T-helper 1 cell treated with Interleukin-12 subunit alpha and Interleukin-12 subunit beta and Interleukin-4 antibody, amounts not matched to agents 30 ng/mL and 1 ng/mL, for 36 hours (primary cell): ENCODE measurements around the gene GFI1. TPM values are rescaled to one million over a fixed set of nuclear protein-coding genes. Genes with fewer than 3 reads are reported as not detected.
"Not testable (repeated sequence)": the region's sequence is repeated elsewhere in the genome, so short reads cannot be mapped to it uniquely, and the experiment has no call there.

Experiments
- intact Hi-C: fragments of 100-400 bp; cut with micrococcal nuclease; formaldehyde crosslinking; loops from one replicate; pipeline ENCODE4 v1.15.1; 2024
- total RNA-seq: library from RNA; stranded (reverse); gene quantifications from 2 replicates; pipeline ENCODE4 v1.2.3, GENCODE V29; 2022

Gene GFI1
- total RNA-seq, result 92.4 and 94.5 TPM in 2 replicates

DNA sequence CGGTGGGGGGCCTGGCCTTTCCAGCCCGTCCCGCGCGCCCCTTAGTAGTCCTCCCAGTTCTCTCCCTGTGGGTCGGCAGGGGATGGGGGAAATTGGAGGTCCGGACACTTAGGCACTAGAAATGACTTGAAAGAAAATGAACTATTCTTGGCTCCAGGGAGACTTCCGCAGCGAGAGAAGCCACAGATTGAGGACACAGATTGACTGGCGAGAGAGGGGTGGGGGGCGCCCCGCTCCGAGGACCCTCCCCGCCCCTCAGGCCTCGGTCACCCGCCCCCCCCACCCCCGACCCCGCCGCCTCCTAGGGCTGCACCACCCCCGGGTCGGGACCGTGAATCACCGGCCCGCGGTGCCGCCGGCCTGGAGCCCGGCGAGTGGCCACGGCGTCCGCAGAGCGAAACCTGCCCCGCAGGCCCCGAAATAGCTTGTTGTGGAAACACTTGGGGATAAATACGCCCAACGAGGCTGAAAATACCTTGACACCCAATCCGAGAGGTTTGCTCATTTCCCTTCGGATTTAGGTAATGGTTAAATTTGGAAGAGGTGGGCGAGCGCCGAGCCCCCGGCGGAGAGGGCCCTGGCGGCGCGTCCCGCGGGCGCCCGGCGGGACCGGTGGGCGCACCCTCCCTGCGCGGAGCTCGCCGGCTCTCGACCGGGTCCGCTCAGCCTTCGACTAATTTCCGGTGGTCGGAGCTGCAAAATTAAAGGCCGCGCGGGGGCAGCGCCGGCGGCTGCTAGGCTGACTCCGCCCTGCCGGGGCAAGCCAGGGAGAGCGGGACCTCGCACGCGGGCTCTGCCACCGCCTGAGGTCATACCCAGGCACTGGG, at the start of gene GFI1:
Gene GFI1, minus strand, starts transcription at position 675 of the 827 bp plus-strand sequence. CDS start 3,438 bp downstream, outside the sequence.
- intact Hi-C loops, result loop anchor here (1.0 to 10.0 kb wide), 12 partner anchors 51 to 1358 kb away; partner anchors contain the start of genes CCDC18, CDC7, DR1 and EVI5

DNA sequence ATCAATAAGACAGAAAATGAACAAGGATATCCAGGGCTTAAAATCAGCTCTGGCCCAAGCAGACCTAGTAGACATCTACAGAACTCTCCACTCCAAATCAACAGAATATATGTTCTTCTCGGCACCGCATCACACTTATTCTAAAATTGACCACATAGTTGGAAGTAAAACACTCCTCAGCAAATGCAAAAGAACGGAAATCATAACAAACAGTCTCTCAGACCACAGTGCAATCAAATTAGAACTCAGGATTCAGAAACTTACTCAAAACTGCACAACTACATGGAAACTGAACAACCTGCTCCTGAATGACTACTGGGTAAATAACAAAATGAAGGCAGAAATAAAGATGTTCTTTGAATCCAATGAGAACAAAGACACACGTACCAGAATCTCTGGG, 45.6 kb upstream of the GFI1 start:
- intact Hi-C loops, result not testable (repeated sequence)

DNA sequence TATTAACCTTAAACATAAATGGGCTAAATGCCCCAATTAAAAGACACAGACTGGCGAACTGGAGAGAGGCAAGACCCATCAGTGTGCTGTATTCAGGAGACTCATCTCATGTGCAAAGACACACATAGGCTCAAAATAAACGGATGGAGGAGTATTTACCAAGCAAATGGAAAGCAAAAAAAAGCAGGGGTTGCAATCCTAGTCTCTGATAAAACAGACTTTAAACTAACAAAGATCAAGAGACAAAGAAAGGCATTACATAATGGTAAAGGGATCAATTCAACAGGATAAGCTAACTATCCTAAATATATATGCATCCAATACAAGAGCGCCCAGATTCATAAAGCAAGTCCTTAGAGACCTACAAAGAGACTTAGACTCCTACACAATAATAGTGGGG, 45.2 kb upstream of the GFI1 start:
- intact Hi-C loops, result not testable (repeated sequence)

DNA sequence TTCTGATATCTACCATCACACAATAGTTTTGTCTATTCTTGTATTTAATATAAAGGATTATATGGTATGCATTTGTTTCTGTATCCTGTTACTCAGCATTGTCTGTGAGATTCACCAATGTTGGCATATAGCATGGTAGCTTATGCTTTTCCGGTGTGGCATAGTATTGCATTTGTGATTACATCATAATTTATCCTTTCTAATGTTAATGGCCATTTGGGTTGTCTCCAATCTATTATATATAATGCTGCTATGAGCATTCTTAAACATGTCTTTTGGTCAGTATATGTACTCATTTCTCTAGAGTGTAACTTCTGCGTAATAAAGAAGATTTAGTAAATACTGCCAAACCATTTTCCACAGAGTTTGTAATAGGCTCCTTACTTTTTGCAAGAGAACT, 40.9 kb upstream of the GFI1 start:
- intact Hi-C loops, result no loop called here

DNA sequence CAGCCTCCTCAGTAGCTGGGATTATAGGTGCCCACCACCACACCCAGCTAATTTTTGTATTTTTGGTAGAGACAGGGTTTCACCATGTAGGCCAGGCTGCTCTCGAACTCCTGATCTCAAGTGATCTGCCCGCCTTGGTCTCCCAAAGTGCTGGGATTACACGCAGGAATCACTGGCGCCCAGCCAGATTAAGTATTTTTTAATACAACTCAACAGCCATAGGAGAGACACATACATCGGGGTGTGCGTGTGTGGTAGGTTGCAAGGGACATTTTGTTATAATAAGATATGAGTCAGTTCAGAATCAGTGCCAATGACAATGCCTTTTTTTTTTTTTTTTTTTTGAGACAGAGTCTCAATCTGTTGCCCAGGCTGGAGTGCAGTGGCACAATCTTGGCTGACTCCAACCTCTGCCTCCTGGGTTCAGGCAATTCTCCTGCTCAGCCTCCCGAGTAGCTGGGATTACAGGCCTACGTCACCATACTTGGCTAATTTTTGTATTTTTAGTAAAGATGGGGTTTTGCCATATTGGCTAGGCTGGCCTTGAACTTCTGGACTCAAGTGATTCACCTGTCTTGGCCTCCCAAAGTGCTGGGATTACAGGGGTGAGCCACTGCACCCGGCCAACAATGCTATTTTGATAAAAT, 38.3 kb upstream of the GFI1 start:
- intact Hi-C loops, result not testable (repeated sequence)

DNA sequence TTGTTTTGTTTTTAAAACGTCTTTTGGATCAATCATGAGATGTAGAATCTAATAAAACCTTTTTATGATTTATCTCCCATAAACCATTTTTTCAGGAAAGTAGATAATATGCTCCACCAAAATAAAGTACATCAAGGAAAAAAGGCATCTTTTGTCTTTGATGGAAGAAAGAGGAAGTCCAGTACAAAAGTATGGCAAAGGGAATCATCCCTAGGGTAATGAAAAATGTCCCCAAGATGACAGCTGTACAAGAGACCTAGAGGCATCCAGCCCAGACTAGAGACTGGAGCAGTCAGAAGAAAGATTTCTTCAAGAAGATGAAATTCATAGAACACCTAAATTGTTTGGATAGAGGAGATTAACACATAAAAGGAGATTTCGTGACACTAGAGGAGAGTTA, 32.3 kb upstream of the GFI1 start:
- intact Hi-C loops, result no loop called here

DNA sequence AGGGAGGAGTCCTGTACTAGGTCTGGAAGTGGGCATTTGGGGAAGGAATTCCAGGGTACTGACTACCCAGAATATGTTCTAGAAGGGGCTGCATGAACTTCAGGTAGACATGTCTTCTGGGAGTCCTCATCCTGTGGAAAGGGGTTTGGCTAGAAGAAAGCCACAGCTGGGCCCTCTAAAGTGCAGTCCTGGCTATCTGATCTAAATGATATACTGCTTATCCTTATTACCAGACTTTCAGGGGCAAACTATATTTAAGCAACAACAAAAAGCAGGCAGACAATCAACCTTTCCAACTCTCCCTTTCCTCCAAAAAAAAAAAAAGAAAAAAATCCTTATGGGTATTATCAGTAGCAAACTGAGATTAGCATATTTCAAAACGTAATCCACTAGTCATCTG, 29.8 kb upstream of the GFI1 start:
- intact Hi-C loops, result no loop called here

DNA sequence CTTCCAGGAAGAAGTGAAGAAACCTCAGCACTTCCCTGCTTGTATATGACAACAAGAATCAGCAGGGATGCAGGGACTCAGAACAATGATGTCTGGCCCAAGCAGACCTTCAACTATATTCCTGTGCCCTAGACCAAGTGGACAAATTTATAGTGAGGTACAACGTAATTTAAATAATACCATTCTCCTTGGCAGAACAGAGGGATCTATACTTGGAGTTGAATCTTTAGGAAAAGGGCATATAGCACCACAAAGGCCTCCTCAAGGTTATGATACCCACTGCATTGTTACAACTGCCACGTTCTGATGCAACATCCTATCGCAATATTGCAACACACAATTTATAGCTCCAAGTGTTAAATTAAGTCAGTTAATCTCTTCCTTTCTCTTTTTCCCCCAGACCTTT, 29.1 kb upstream of the GFI1 start:
- intact Hi-C loops, result no loop called here

DNA sequence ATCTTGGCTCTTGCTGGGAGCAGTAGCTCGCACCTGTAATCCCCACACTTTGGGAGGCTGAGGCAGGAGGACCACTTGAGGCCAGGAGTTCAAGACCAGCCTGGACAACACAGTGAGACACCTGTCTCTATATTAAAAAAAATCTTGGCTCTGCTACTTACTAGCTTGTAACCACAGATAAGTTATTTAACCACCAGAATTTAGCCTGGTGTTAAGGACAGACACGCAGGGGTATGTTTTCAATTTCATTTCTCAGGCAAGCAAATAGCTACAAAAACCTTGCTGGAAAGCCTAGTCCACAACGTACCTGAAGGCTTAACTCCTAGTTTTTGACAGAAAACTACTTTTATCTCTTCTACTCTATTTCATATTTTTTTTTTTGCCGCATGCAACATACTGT, 24.8 kb upstream of the GFI1 start:
- intact Hi-C loops, result no loop called here

DNA sequence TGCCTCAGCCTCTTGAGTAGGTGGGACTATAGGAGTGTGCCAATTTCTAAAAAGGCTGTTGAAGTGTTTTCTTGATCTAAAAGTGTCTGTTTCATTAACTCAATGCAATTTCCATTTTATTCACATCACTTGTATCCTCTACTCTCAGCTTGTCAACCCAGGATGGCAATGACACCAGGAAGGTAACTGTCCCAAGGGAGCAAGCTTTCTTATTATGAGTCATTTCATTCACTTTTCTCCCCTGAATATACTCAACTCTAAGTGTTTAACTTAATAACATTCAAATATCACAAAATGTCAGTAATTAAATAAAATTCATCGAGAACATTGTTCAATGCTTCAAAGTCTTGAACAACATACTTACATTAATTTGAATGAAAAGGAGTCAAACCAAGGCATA, 22.9 kb upstream of the GFI1 start:
- intact Hi-C loops, result no loop called here

DNA sequence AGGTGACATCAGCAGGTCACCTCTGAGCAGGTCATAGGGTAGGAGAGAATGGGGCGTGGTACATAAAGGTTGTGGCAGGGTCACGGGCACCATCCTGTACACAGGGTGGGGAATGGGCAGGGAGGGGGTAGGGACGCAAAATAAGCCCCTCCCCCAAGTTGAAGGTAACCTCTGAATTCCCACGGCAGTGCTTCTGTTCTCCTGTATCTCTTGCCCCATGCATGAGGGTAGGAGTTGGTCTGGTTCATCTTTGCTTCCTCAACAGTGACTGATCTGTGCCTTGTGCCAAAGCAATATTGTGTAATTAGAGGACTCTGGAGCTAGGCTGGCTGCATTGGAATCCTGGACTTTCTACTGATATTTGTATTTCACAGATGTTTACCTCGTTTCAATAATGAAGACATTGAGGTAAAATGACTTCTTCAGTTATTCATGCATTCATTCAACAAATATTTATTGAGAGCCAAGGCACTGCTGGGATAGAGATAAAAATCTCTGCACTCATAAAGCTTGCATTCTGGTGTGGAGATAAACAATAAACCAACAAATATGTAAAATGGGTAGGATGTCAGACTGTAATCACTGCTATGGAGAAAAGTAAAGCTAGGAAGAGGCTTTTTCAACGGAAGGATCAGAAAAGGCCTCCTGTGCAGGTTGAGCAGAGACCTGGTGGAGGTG, 18.4 kb upstream of the GFI1 start:
- intact Hi-C loops, result no loop called here

DNA sequence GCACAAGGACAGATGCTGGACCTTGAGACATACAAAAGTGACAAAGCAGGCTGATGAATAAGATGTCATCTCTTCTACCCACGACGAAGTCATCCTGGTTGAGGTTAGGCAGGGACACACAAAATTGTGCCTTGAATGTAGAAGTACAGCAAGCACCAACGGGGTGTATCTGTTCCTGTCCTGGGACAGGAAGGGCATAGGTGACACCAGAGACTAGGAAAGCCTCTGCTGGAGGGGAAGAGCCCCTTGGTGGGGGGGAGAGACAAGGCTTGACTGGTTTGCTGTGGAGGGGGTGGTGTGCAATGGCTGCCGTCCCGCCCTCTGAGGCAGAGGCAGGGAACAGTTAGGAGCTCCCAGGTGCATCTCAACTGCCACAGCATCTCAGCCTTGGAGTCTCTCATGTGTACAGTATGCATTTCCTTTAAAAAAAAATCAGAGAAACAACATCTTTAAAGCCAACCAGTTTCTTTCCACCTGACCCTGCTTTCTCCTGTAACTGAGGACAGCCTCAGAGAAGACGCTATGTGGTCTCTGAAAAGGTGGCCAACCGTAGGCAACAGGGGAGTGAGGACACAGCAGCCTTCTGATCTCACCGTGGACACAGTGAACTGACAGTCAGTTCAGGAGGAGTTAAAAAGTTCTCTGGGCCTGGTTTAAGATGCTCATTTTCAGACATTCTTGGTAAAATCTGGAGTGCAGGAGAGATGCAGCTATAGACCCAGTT, 17.7 kb upstream of the GFI1 start:
- intact Hi-C loops, result loop anchor here (5.0 kb wide), 1 partner anchor 33 kb away; no protein-coding TSS in a partner anchor

DNA sequence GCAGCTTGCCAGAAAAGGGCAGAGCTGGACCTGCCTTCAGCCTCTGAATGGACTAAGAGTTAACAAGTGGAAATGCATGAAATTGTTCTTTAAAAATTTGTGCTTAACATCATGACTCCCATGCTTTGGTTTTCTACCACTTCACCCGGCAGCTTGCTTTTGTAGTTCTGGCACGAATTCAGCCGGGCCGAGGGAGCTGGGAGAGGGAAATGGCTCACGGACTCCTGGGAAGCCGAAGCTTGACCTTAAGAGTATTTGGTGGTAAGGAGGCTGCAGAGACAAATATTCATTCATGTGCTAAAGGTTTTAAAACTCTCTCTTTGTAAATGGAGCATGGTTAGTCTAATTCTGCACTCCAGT, 17.2 kb upstream of the GFI1 start:
- intact Hi-C loops, result loop anchor here (5.0 kb wide), 1 partner anchor 33 kb away; no protein-coding TSS in a partner anchor

DNA sequence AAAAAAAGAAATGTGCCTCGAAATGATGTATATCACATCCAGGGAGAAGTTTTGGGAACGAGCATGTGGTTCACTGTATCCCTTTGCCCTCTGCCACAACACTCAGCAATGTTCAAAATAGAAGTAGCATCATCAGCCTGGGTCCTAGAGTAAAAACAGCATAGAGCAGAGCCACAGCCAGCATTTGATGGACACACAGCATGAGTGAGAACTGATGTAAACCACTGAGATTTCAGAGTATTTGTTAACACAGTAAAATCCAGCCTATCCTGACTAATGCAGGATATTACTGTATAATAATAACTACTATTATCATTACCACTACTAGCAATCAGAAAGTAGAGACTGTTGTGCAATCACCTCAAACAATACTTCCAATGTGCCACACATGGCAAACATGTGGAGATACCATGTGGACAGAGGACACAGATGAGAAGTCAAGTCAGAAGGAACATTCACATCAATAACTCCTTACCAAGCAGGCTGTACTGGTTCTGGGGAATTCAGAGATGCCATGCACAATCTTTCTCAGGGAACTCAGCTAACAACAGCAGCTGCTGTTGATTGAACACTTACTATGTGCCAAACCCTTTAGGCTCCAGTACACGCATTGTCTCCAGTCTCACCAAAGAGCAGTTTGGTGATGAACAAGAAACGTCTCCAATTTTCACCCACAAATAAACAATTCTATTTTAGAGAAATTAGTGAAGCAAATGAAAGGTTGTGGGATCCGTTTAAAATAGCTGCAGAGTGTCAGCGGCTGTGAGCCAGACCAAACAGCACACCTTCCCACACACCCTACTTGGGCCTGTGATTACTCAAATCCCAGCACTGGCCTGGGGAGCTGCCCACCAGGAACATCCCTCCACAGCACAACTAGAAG, 16.6 kb upstream of the GFI1 start:
- intact Hi-C loops, result loop anchor here (5.0 kb wide), 1 partner anchor 34 kb away; no protein-coding TSS in a partner anchor

DNA sequence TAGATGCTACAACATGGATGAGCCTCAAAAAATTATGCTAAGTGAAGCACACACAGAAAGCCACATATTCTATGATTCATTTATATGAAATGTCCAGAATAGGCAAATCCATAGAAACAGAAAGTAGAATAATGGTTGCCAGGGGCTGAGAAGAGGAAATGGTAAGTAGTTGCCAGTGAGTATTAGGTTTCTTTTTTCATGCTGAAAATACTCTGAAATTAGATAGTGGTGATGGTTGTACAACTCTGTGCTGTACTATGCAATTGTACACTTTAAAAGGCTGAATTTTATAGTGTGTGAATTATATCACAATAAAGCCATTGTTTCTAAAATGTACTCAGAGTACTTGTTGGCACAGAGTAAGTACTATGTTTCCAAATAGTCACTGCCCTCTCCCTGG, 15.5 kb upstream of the GFI1 start:
- intact Hi-C loops, result loop anchor here (5.0 kb wide), 1 partner anchor 35 kb away; no protein-coding TSS in a partner anchor

DNA sequence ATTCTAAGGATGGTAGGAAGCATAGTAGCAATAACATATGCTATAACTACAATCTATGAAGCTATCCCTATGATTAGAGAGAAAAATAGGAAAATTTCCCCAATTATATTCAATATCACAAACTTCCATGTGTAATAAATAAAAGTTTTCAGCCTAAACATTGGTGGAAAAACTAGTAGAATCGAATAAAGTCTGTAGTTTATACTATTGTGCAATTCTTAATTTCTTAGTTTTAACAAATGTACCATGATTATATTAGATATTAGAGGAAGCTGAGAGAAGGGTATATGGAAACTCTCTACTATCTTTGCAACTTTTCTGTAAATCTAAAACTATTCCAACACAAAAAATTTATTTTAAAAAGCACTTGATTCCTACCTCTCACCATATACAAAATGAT, 13.8 kb upstream of the GFI1 start:
- intact Hi-C loops, result loop anchor here (5.0 kb wide), 1 partner anchor 37 kb away; no protein-coding TSS in a partner anchor

DNA sequence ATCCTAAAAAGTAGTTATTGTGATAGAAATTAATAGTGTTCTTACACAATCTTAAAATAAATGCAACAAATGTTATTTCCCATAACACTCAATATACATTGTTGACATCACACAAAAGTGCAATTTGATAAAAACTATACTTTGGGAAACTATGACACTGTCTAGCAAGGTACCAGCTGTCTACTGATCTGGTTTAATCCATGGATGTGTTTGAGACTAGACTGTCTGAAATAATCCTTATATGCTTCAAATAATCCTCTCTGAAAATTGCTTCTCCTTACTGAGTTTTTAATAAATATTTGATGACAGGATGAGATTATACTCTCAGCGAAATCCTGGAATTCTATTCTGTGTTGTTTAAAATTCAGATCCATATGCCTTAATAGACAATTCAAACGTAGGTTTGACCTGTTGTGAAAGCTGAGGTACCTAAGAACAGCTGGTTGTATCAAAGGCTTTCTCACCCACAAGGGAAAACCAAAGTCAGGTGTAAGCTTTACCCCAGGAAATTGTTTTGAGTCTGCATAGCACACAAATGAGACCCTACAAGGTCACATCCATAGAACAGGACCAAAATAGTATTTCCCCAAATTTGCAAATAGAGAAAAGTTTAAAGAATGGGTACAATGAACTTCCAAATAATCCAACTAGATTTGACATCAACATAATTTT, 8.8 kb upstream of the GFI1 start:
- intact Hi-C loops, result no loop called here

DNA sequence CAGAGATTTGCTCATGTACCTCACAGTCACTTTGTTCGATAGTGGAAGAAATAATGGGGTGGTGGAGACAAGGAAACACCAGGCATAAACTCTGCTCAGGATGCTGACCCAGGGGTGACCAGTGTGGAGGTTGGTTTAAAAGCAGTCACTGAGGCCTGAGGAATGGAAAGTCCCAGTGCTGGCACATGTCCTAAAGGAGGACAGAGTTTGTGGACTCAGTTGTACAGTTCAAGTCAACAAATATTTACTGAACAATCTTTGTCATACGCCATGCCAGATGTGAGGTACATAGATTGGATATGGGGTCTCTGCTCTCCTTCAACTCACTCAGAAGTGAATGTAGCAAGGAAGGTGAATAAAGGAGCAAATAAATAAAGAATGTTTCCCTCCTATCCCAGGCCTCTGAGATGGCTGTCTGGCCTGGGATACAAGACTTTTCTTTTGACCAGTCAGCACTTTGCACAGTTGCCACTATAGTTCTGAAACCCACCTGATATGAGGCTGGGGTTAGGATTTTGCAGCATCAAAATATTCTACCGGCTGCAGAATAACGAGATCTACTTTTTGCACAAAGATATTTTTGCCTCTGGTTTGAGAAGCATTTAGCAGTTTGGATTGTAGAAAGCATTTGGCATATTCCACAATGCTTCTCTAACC, 7.9 kb upstream of the GFI1 start:
- intact Hi-C loops, result no loop called here

DNA sequence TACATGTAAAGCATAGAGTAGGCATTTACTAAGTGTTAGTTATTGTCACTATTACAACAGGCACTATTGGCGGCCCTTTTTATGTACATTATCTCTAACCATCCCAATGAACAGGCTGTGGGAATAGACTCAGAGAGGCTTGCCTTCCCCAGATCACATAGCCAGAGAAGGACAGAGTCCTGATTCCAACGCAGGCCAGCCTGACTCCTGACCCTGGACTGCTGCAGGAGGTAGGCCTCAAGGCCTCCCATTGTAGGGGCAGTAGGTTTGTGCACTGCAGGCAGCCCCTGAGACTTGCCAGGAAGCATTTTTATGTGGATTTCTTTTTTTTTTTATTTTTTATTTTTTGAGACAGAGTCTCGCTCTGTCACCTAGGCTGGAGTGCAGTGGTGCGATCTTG, 6.4 kb upstream of the GFI1 start:
- intact Hi-C loops, result no loop called here
